SK-N-SH (cell line): ENCODE measurements around the gene SSUH2. TPM values are rescaled to one million over a fixed set of nuclear protein-coding genes. Genes with fewer than 3 reads are reported as not detected.

Source experiments
- CTCF ChIA-PET: fragments of 300-600, 350-600 bp; formaldehyde crosslinking; extraction: SDS; loops from one replicate; lab custom pipeline; 2021; lab: Yijun Ruan, JAX
- POLR2A ChIA-PET: fragments of 350-600 bp; sonication (Branson Sonifier 250); formaldehyde crosslinking; extraction: SDS; loops from one replicate; lab custom pipeline; 2020; ENCODE audit warnings: antibody characterized with exemption, inconsistent platforms; lab: Yijun Ruan, JAX
- DNase-seq: peaks from one replicate; pipeline ENCODE4 v3.0.0; 2012
- H2AFZ ChIP-seq: fragments of 200-600 bp; sonication (generic); 2 replicates; pipeline ENCODE4 v1.8.1; 2016; ENCODE audit warnings: antibody characterized with exemption, mild to moderate bottlenecking, low read depth
- H3F3A ChIP-seq: fragments of 200-600 bp; sonication (generic); replicated peaks from 2 replicates; pipeline ENCODE3; 2016; ENCODE audit warnings: antibody characterized with exemption, mild to moderate bottlenecking; ENCODE audit not compliant: insufficient read depth
- H3K27ac ChIP-seq, 2 experiments: fragments of 200-500 bp in 1 of 2; fragments of 200-600 bp in 1 of 2; sonication (Bioruptor generic) in 1 of 2; sonication (generic), shearing (Covaris generic) in 1 of 2; 2 replicates each; pipeline versions ENCODE4 v1.5.1 to v1.6.1; 2014 to 2016; ENCODE audit warnings: low read depth in 2 of 2, inconsistent platforms in 1 of 2, low read length in 1 of 2, mild to moderate bottlenecking in 1 of 2, mixed read lengths in 1 of 2
- H3K27me3 ChIP-seq: fragments of 200-600 bp; sonication (generic), shearing (Covaris generic); 2 replicates; pipeline ENCODE4 v1.6.1; 2016; ENCODE audit warnings: mixed run types; ENCODE audit not compliant: insufficient read depth
- H3K36me3 ChIP-seq, 2 experiments: fragments of 200-500 bp in 1 of 2; fragments of 200-600 bp in 1 of 2; sonication (Bioruptor generic) in 1 of 2; sonication (generic) in 1 of 2; replicated peaks in 1 of 2; 2 replicates each; pipeline versions ENCODE3 to v1.5.1; 2014 to 2016; ENCODE audit warnings: low read length in 1 of 2, mild to moderate bottlenecking in 1 of 2; ENCODE audit not compliant: insufficient read depth in 2 of 2, control insufficient read depth in 1 of 2
- H3K4me1 ChIP-seq, 2 experiments: fragments of 200-500 bp in 1 of 2; fragments of 200-600 bp in 1 of 2; sonication (Bioruptor generic) in 1 of 2; sonication (generic), shearing (Covaris generic) in 1 of 2; 2 replicates each; pipeline versions ENCODE4 v1.5.1 to v1.6.1; 2014 to 2016; ENCODE audit warnings: low read depth in 1 of 2, low read length in 1 of 2, mixed run types in 1 of 2; ENCODE audit not compliant: insufficient read depth in 2 of 2, control insufficient read depth in 1 of 2
- H3K4me2 ChIP-seq: fragments of 200-600 bp; sonication (generic), shearing (Covaris generic); 2 replicates; pipeline ENCODE4 v1.6.1; 2017; ENCODE audit warnings: mixed run types
- H3K4me3 ChIP-seq, 2 experiments: fragments of 200-500 bp in 1 of 2; fragments of 200-600 bp in 1 of 2; sonication (Bioruptor generic) in 1 of 2; sonication (generic), shearing (Covaris generic) in 1 of 2; 2 replicates each; pipeline versions ENCODE4 v1.5.1 to v1.8.1; 2014 to 2016; ENCODE audit warnings: low read depth in 2 of 2, inconsistent platforms in 1 of 2, low read length in 1 of 2, mild to moderate bottlenecking in 1 of 2, mixed read lengths in 1 of 2, moderate library complexity in 1 of 2
- H3K79me2 ChIP-seq: fragments of 200-600 bp; sonication (generic); 2 replicates; pipeline ENCODE4 v1.8.1; 2017; ENCODE audit warnings: mild to moderate bottlenecking; ENCODE audit not compliant: insufficient read depth
- H3K9ac ChIP-seq: fragments of 200-600 bp; sonication (generic); 2 replicates; pipeline ENCODE4 v1.6.1; 2017; ENCODE audit warnings: mixed run types
- H3K9me2 ChIP-seq: fragments of 200-600 bp; sonication (generic); 2 replicates; pipeline ENCODE4 v1.6.1; 2017; ENCODE audit warnings: mixed run types
- H3K9me3 ChIP-seq: fragments of 200-600 bp; sonication (generic); 2 replicates; pipeline ENCODE4 v1.6.1; 2017; ENCODE audit warnings: mixed run types, mild to moderate bottlenecking, moderate library complexity
- H4K20me1 ChIP-seq: fragments of 200-600 bp; sonication (generic); 2 replicates; pipeline ENCODE4 v1.6.1; 2017; ENCODE audit warnings: mild to moderate bottlenecking, mixed run types; ENCODE audit not compliant: insufficient read depth
- CHD2 ChIP-seq: fragments of 150-350 bp; IDR thresholded peaks from 2 replicates; pipeline ENCODE4 v1.6.1; 2018; ENCODE audit warnings: low read length; ENCODE audit not compliant: partially characterized antibody
- CTCF ChIP-seq: fragments of 200-600 bp; sonication (generic); IDR thresholded peaks from 2 replicates; pipeline ENCODE4 v1.6.1; 2017; ENCODE audit warnings: antibody characterized with exemption, mild to moderate bottlenecking, moderate library complexity
- ELF1 ChIP-seq: IDR thresholded peaks from 2 replicates; pipeline ENCODE4 v1.4.0; 2012
- EP300 ChIP-seq, 2 experiments: IDR thresholded peaks; 2 replicates each; pipeline versions ENCODE4 v1.4.0 to v1.6.1; 2012; ENCODE audit warnings: borderline replicate concordance in 1 of 2, low read depth in 1 of 2, low read length in 1 of 2
- EZH2phosphoT487 ChIP-seq: fragments of 200-600 bp; sonication (generic); IDR thresholded peaks from 2 replicates; pipeline ENCODE4 v1.6.1; 2017; ENCODE audit warnings: low read depth, mixed run types, mild to moderate bottlenecking, antibody characterized with exemption, moderate library complexity, borderline replicate concordance
- FOSL2 ChIP-seq: IDR thresholded peaks from 2 replicates; pipeline ENCODE4 v1.4.0; 2012; ENCODE audit warnings: low read depth, mild to moderate bottlenecking, moderate library complexity, borderline replicate concordance
- GATA2 ChIP-seq: sonication (generic); formaldehyde crosslinking; IDR thresholded peaks from 2 replicates; pipeline ENCODE4 v1.5.0; 2020; ENCODE audit warnings: mild to moderate bottlenecking, missing genetic modification reagents
- MAX ChIP-seq: IDR thresholded peaks from 2 replicates; pipeline ENCODE4 v1.4.0; 2012; ENCODE audit warnings: low read depth
- MEF2A ChIP-seq: IDR thresholded peaks from 2 replicates; pipeline ENCODE4 v1.4.0; 2012; ENCODE audit warnings: low read depth, borderline replicate concordance
- MXI1 ChIP-seq: IDR thresholded peaks from 2 replicates; pipeline ENCODE4 v1.6.1; 2012; ENCODE audit warnings: mild to moderate bottlenecking, low read depth, low read length, improper control_type of control experiment
- PBX3 ChIP-seq: IDR thresholded peaks from 2 replicates; pipeline ENCODE4; 2012
- RAD21 ChIP-seq: IDR thresholded peaks from 2 replicates; pipeline ENCODE4 v1.6.1; 2012; ENCODE audit warnings: mild to moderate bottlenecking, low read length
- RCOR1 ChIP-seq: fragments of 150-350 bp; IDR thresholded peaks from 2 replicates; pipeline ENCODE4 v1.6.1; 2017; ENCODE audit warnings: antibody characterized with exemption, low read length
- RFX5 ChIP-seq: IDR thresholded peaks from 2 replicates; pipeline ENCODE4 v1.6.1; 2012; ENCODE audit warnings: mild to moderate bottlenecking, improper control_type of control experiment, low read length
- RXRA ChIP-seq: IDR thresholded peaks from 2 replicates; pipeline ENCODE4 v1.4.0; 2012; ENCODE audit warnings: low read depth, mild to moderate bottlenecking, borderline replicate concordance
- SIN3A ChIP-seq: IDR thresholded peaks from 2 replicates; pipeline ENCODE4 v1.6.1; 2012; ENCODE audit warnings: low read depth, mild to moderate bottlenecking, low read length, moderate library complexity, borderline replicate concordance
- TCF12 ChIP-seq: IDR thresholded peaks from 2 replicates; pipeline ENCODE4 v1.4.0; 2012
- YY1 ChIP-seq: IDR thresholded peaks from 2 replicates; pipeline ENCODE4 v1.4.0; 2012; ENCODE audit warnings: low read depth, mild to moderate bottlenecking
- WGBS: methylation state at CpG from one replicate; pipeline ENCODE4 v1.1.6; 2017; ENCODE audit warnings: low lambda C conversion rate; 5-methylcytosine and 5-hydroxymethylcytosine counted together
- polyA plus RNA-seq, 3 experiments: library from polyadenylated mRNA; depleted of rRNA; stranded (reverse); fragments of >200 nt; gene quantifications; 2 replicates each; pipeline ENCODE4 v1.2.3, GENCODE V29; 2012

SSUH2 gene
- polyA plus RNA-seq, 1 of the 3 experiments (the other 2 are of a cell fraction): 0.18 TPM

GRCh38 chr3:8662594-8662993, 18.0 kb upstream of the SSUH2 start (continued):
- TF ChIP-seq RFX5: no peak
- no peak for TF ChIP-seq PBX3
- peak in 1 of 2 experiments; percentile 93; a peak in 2 of 4 replicates for TF ChIP-seq EP300 (IDR thresholded peaks at IDR 0.05; ENCODE audit: borderline replicate concordance in 1 of 2, low read depth in 1 of 2, low read length in 1 of 2)
- TF ChIP-seq CTCF: no peak
- TF ChIP-seq MXI1: peak; percentile 88
- no peak for TF ChIP-seq EZH2phosphoT487
- no peak for TF ChIP-seq FOSL2
- TF ChIP-seq SIN3A: no peak
- peak; percentile 33 for TF ChIP-seq CHD2
- TF ChIP-seq GATA2: peak; percentile 47; the same call in 1 of the 2 replicates
- peak; percentile 35 for TF ChIP-seq RAD21
- no peak for TF ChIP-seq MEF2A
- peak; percentile 63; the same call in 1 of the 2 replicates for TF ChIP-seq RCOR1
- no peak for TF ChIP-seq RXRA
- no peak for TF ChIP-seq YY1
- TF ChIP-seq ELF1: no peak

- ChIA-PET CTCF (interaction anchor here (0.8 to 5.0 kb wide), 3 partner anchors 8 to 109 kb away, joined by 3 to 35 read pairs (median 3); partner anchors contain the start of gene OXTR), POLR2A (no interaction called here)
- 0 out of 2 replicates have a peak, but pooled peaks have one; percentile 8 for TF ChIP-seq TCF12
- no peak for TF ChIP-seq MAX
- no peak for TF ChIP-seq CTCF
- no peaks in the 10 kb centered on the region for H3K27me3 ChIP-seq
- no peak overlapping the region for H3K4me3 ChIP-seq
- peak overlapping the region; percentile 68 to 96 for H3K27ac ChIP-seq
- DNase-seq: no peak
- H2AFZ ChIP-seq: no peak overlapping the region
- H4K20me1 ChIP-seq: no peaks in the 10 kb centered on the region
- peak overlapping the region; percentile 27; the same call in 1 of the 2 replicates for H3K9ac ChIP-seq
- WGBS: 88% methylated on average over 6 of the region's 7 CpGs
- H3F3A ChIP-seq: peaks cover 24% of the 10 kb centered on the region
- H3K4me2 ChIP-seq: peak overlapping the region; percentile 56; the same call in 1 of the 2 replicates
- H3K9me3 ChIP-seq: no peaks in the 10 kb centered on the region
- no peaks in the 10 kb centered on the region for H3K79me2 ChIP-seq
- H3K9me2 ChIP-seq: no peaks in the 10 kb centered on the region
- peaks cover 19 to 65% of the 10 kb centered on the region in 2 experiments for H3K4me1 ChIP-seq
- no peaks in the 10 kb centered on the region for H3K36me3 ChIP-seq
Measured at GRCh38 chr3:8660175-8661118, 15.8 kb upstream of the SSUH2 start.
